ENCODE measurements around the gene LRRC37A2. TPM values are rescaled to one million over a fixed set of nuclear protein-coding genes. Genes with fewer than 3 reads are reported as not detected.
"Not testable (repeated sequence)": the region's sequence is repeated elsewhere in the genome, so short reads cannot be mapped to it uniquely, and the experiment has no call there.

LRRC37A2 gene
- total RNA-seq (2014; rRNA removed; shearing (Covaris generic)) = 3.7 and 4.9 TPM in 2 replicates

- not testable (repeated sequence) for DNase-seq (ENCODE audit: low spot score)
Observed at GRCh38 chr17:46512168-46512567, at the start of gene LRRC37A2. LRRC37A2 (plus strand) TSS chr17:46512468; CDS start chr17:46512713, 245 bp downstream.

GRCh38 chr17:46467618-46468017 lies 44.6 kb upstream of the LRRC37A2 start:
- DNase-seq (ENCODE audit: low spot score) = not testable (repeated sequence)

GRCh38 chr17:46474489-46474888 lies 37.8 kb upstream of the LRRC37A2 start:
- not testable (repeated sequence) for DNase-seq (ENCODE audit: low spot score)

- DNase-seq (ENCODE audit: low spot score) = not testable (repeated sequence)
Observed at GRCh38 chr17:46475583-46475982, 36.7 kb upstream of the LRRC37A2 start.

GRCh38 chr17:46478823-46479222 lies 33.4 kb upstream of the LRRC37A2 start:
- DNase-seq (ENCODE audit: low spot score) = not testable (repeated sequence)

- not testable (repeated sequence) for DNase-seq (ENCODE audit: low spot score)
Observed at GRCh38 chr17:46481310-46481709, 31.0 kb upstream of the LRRC37A2 start.

GRCh38 chr17:46492021-46492420 lies 20.2 kb upstream of the LRRC37A2 start:
- DNase-seq (ENCODE audit: low spot score) = not testable (repeated sequence)

- peak; percentile 0 for DNase-seq (ENCODE audit: low spot score)
Observed at GRCh38 chr17:46499437-46500139, 12.7 kb upstream of the LRRC37A2 start.

GRCh38 chr17:46505896-46506295 lies 6.4 kb upstream of the LRRC37A2 start:
- not testable (repeated sequence) for DNase-seq (ENCODE audit: low spot score)

GRCh38 chr17:46534716-46535115 lies 22.4 kb downstream of the LRRC37A2 start:
- DNase-seq (ENCODE audit: low spot score) = not testable (repeated sequence)

GRCh38 chr17:46548607-46549006 lies 36.3 kb downstream of the LRRC37A2 start:
- not testable (repeated sequence) for DNase-seq (ENCODE audit: low spot score)

GRCh38 chr17:46559155-46559554 lies 46.9 kb downstream of the LRRC37A2 start:
- DNase-seq (ENCODE audit: low spot score) = not testable (repeated sequence)

- not testable (repeated sequence) for DNase-seq (ENCODE audit: low spot score)
Observed at GRCh38 chr17:46560048-46560447, 47.8 kb downstream of the LRRC37A2 start.

GRCh38 chr17:46566284-46566683 lies 54.0 kb downstream of the LRRC37A2 start:
- DNase-seq (ENCODE audit: low spot score) = not testable (repeated sequence)

- DNase-seq (ENCODE audit: low spot score) = not testable (repeated sequence)
Observed at GRCh38 chr17:46566980-46567379, 54.7 kb downstream of the LRRC37A2 start.

- DNase-seq (ENCODE audit: low spot score) = not testable (repeated sequence)
Observed at GRCh38 chr17:46571796-46572195, 59.5 kb downstream of the LRRC37A2 start.

GRCh38 chr17:46579083-46580075 lies 67.1 kb downstream of the LRRC37A2 start, which contains the start of gene ARL17A:
ARL17A (minus strand) TSS chr17:46579691; CDS start chr17:46576322, 3,369 bp downstream.
- DNase-seq (ENCODE audit: low spot score) = not testable (repeated sequence)

- not testable (repeated sequence) for DNase-seq (ENCODE audit: low spot score)
Observed at GRCh38 chr17:46580082-46580481, 67.8 kb downstream of the LRRC37A2 start.

GRCh38 chr17:46585444-46585843 lies 73.2 kb downstream of the LRRC37A2 start:
- not testable (repeated sequence) for DNase-seq (ENCODE audit: low spot score)

- DNase-seq (ENCODE audit: low spot score) = not testable (repeated sequence)
Observed at GRCh38 chr17:46590157-46591146, 78.2 kb downstream of the LRRC37A2 start, which contains the start of gene NSF. NSF (plus strand) TSS chr17:46590669; CDS start chr17:46590776, 107 bp downstream.
